ENCODE data around the gene TUBB. TPM values are rescaled to one million over a fixed set of nuclear protein-coding genes. Genes with fewer than 3 reads are reported as not detected.

Gene TUBB
- 100 to 1,000 TPM in 1 of 4 donors, 10 to 100 TPM in 3; 69.9 to 188 (median 95.6) TPM for total RNA-seq

DNA sequence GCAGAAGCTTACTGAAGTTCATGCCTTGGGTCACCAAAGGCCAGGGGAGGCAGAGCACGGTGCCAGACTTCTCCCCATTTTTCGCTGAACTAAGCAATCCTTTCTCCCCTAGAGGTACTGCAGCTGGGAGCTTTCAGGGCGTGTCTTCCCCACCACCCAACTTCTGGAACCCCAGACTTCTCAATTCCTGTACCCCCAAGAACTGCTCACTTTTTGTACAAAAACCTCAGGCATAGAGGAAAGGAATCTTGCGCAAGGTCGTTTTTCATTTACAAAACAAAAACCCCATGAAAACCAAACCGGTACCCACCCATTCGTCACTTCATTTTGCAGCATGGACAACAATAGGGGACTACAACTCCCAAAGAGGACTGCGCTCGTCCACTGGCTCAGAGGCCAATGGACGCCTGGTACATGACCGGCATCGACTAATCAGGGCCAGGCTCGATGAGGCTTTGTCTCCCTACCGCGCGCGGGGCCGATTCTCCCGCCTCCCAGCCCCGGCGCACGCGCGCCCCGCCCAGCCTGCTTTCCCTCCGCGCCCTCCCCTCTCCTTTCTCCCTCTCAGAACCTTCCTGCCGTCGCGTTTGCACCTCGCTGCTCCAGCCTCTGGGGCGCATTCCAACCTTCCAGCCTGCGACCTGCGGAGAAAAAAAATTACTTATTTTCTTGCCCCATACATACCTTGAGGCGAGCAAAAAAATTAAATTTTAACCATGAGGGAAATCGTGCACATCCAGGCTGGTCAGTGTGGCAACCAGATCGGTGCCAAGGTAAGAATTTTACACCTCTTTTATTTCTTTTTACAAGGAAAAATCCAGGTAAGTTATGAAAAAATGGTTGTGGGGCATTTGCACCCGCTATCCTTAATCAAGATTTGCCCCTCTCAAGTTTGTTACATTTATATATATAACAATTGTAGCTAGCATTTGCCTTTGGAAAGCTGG is at the start of gene TUBB:
TUBB (plus strand) TSS at position 562 of the 947 bp plus-strand sequence; CDS start at position 717, 155 bp downstream.
- TF ChIP-seq, protein P1, sequence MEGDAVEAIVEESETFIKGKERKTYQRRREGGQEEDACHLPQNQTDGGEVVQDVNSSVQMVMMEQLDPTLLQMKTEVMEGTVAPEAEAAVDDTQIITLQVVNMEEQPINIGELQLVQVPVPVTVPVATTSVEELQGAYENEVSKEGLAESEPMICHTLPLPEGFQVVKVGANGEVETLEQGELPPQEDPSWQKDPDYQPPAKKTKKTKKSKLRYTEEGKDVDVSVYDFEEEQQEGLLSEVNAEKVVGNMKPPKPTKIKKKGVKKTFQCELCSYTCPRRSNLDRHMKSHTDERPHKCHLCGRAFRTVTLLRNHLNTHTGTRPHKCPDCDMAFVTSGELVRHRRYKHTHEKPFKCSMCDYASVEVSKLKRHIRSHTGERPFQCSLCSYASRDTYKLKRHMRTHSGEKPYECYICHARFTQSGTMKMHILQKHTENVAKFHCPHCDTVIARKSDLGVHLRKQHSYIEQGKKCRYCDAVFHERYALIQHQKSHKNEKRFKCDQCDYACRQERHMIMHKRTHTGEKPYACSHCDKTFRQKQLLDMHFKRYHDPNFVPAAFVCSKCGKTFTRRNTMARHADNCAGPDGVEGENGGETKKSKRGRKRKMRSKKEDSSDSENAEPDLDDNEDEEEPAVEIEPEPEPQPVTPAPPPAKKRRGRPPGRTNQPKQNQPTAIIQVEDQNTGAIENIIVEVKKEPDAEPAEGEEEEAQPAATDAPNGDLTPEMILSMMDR (IDR thresholded peaks at IDR 0.05) = peak in 3 of 6 experiments; percentile 26 to 40 (median 30)
- peak; percentile 92 to 95 for TF ChIP-seq POLR2A (IDR thresholded peaks at IDR 0.05)
- Histone ChIP-seq H3K4me3 (peak within 1 kb of the TSS; percentile 69 to 71 (median 70)), H3K36me3 (peaks cover 0 to 24% (median 0%) of the 10 kb centered on the region in 3 donors), H3K27ac (peak within 1 kb of the TSS; percentile 90 to 95 (median 92)), H3K27me3 (no peaks in the 10 kb centered on the region), H3K4me1 (peaks cover 0 to 46% (median 7%) of the 10 kb centered on the region in 4 donors), H3K9me3 (no peaks in the 10 kb centered on the region)
- DNase-seq = peak; percentile 95 to 99 (median 97)

DNA sequence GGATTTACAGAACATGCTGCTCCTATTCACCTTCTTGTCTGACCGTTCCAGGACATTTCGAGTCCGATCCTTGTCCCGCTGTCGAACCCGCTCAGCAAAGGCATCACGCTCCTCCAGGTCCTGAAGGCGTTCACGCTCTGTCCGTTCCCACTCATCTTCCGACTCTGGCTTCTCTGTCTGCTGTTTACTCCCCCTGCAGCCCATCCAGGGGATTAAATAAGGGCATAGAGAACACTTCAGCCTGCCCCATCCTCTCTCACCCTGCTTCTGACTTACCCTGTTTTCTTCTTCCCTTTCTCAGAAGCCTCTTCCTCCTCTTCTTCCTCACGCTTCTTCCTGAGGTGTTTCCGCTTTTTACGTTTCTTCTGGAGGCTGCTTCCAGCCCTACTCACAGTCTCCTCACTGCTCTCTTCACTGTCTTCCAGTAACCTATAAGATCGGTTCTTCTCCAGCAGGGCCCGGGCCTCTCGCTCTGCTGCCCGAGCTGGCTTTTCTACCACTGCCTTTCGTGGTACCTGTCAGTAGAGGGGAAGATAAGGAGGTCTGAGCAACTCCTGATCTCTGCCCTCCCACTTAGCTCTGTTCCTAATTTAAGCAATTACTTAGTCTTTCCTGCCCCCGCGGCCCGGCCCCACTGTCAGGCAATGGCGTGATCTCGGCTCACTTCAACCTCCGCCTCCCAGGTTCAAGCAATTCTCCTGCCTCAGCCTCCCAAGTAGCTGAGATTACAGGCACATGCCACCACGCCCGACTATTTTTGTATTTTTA is 49.2 kb upstream of the TUBB start:
- no peak for TF ChIP-seq POLR2A (IDR thresholded peaks at IDR 0.05)
- TF ChIP-seq, protein P1 (IDR thresholded peaks at IDR 0.05) = no peak
- Histone ChIP-seq H3K27ac (no peak overlapping the region), H3K4me1 (peaks cover 0 to 18% (median 11%) of the 10 kb centered on the region in 4 donors), H3K9me3 (no peaks in the 10 kb centered on the region), H3K4me3 (no peak overlapping the region), H3K27me3 (no peaks in the 10 kb centered on the region), H3K36me3 (peaks cover 0 to 50% (median 0%) of the 10 kb centered on the region in 3 donors)
- DNase-seq = no peak

- peak within 1 kb of the TSS; percentile 79 to 92 (median 89) for H3K27ac ChIP-seq
- peaks cover 0 to 18% (median 11%) of the 10 kb centered on the region in 4 donors for H3K4me1 ChIP-seq
- H3K9me3 ChIP-seq = no peaks in the 10 kb centered on the region
- H3K27me3 ChIP-seq = no peaks in the 10 kb centered on the region
- DNase-seq = peak; percentile 95 to 98 (median 96)
- peak within 1 kb of the TSS; percentile 82 to 98 (median 95) for H3K4me3 ChIP-seq
- peaks cover 0 to 44% (median 0%) of the 10 kb centered on the region in 3 donors for H3K36me3 ChIP-seq
- TF ChIP-seq, protein P1 (IDR thresholded peaks at IDR 0.05) = peak; percentile 88 to 96 (median 94)
- TF ChIP-seq POLR2A (IDR thresholded peaks at IDR 0.05) = peak; percentile 54 to 69
Observed at GRCh38 chr6:30672445-30673253, 47.5 kb upstream of the TUBB start, which contains the start of gene DHX16. Gene DHX16, minus strand, starts transcription at chr6:30673006. Its CDS starts 165 bp downstream, at chr6:30672841.

GRCh38 chr6:30676660-30677285 is 43.4 kb upstream of the TUBB start:
- H3K27me3 ChIP-seq = no peaks in the 10 kb centered on the region
- no peak for DNase-seq
- no peaks in the 10 kb centered on the region for H3K9me3 ChIP-seq
- peaks cover 0 to 34% (median 13%) of the 10 kb centered on the region in 4 donors for H3K4me1 ChIP-seq
- H3K27ac ChIP-seq = no peak overlapping the region
- no peak overlapping the region for H3K4me3 ChIP-seq
- TF ChIP-seq, protein P1 (IDR thresholded peaks at IDR 0.05) = no peak
- no peak for TF ChIP-seq POLR2A (IDR thresholded peaks at IDR 0.05)
- H3K36me3 ChIP-seq = peaks cover 0 to 24% (median 0%) of the 10 kb centered on the region in 3 donors
